HepG2 (cell line): ENCODE data around the gene PPP2R1B. TPM values are rescaled to one million over a fixed set of nuclear protein-coding genes. Genes with fewer than 3 reads are reported as not detected.

Experiments used
- FIP1L1 ChIP-seq: fragments of 200-400 bp; formaldehyde crosslinking; IDR thresholded peaks from 2 replicates; pipeline ENCODE4 v1.6.1; 2018; ENCODE audit warnings: low read depth, mild to moderate bottlenecking, low read length, moderate library complexity, borderline replicate concordance; ENCODE audit not compliant: insufficient read depth
- GPN1 ChIP-seq: sonication (generic); formaldehyde crosslinking; IDR thresholded peaks from 2 replicates; pipeline ENCODE4 v1.5.1; 2020; ENCODE audit warnings: missing genetic modification reagents, borderline replicate concordance
- LRRFIP1 ChIP-seq: sonication (generic); formaldehyde crosslinking; conservative IDR thresholded peaks from 2 replicates; pipeline ENCODE4 v1.4.0; 2020; ENCODE audit warnings: missing genetic modification reagents
- MXI1 ChIP-seq: IDR thresholded peaks from 3 replicates; pipeline ENCODE4 v1.6.1; 2012; ENCODE audit warnings: low read depth, low read length, inconsistent platforms, borderline replicate concordance
- NFRKB ChIP-seq: fragments of 450-650 bp; IDR thresholded peaks from 2 replicates; pipeline ENCODE4 v1.6.1; 2017
- SIX1 ChIP-seq: sonication (generic); formaldehyde crosslinking; IDR thresholded peaks from 2 replicates; pipeline ENCODE4 v1.4.0; 2020; ENCODE audit warnings: missing genetic modification reagents, borderline replicate concordance
- SYNCRIP ChIP-seq: fragments of 200-400 bp; formaldehyde crosslinking; IDR thresholded peaks from 2 replicates; pipeline ENCODE4 v1.6.1; 2018; ENCODE audit warnings: mild to moderate bottlenecking, low read depth, low read length; ENCODE audit not compliant: insufficient read depth
- ZFAT ChIP-seq: sonication (generic); formaldehyde crosslinking; conservative IDR thresholded peaks from 2 replicates; pipeline ENCODE4 v1.8.1; 2023; ENCODE audit warnings: missing genetic modification reagents, inconsistent platforms
- ZIK1 ChIP-seq: sonication (generic); formaldehyde crosslinking; IDR thresholded peaks from 2 replicates; pipeline ENCODE4 v1.5.0; 2020; ENCODE audit warnings: mild to moderate bottlenecking, low read depth, missing genetic modification reagents, borderline replicate concordance
- ZNF275 ChIP-seq: sonication (generic); formaldehyde crosslinking; IDR thresholded peaks from 2 replicates; pipeline ENCODE4 v1.8.0; 2022; ENCODE audit warnings: missing genetic modification reagents, mild to moderate bottlenecking, inconsistent platforms, borderline replicate concordance
- ZNF33A ChIP-seq: sonication (generic); formaldehyde crosslinking; IDR thresholded peaks from 2 replicates; pipeline ENCODE4 v1.5.1; 2020; ENCODE audit warnings: missing genetic modification reagents, mild to moderate bottlenecking, moderate library complexity, borderline replicate concordance
- ZNF343 ChIP-seq: sonication (generic); formaldehyde crosslinking; IDR thresholded peaks from 2 replicates; pipeline ENCODE4 v1.4.0; 2020; ENCODE audit warnings: mild to moderate bottlenecking, missing genetic modification reagents
- ZNF549 ChIP-seq: sonication (generic); formaldehyde crosslinking; IDR thresholded peaks from 2 replicates; pipeline ENCODE4 v1.5.0; 2020; ENCODE audit warnings: missing genetic modification reagents
- ZNF572 ChIP-seq: sonication (generic); formaldehyde crosslinking; IDR thresholded peaks from 2 replicates; pipeline ENCODE4 v1.5.1; 2020; ENCODE audit warnings: mild to moderate bottlenecking, missing genetic modification reagents
- polyA plus RNA-seq, 8 experiments: library from polyadenylated mRNA; depleted of rRNA in 3 of 8; stranded (reverse) in 7 of 8; unstranded in 1 of 8; fragments of >200 nt; fragmentation: Illumina TruSeq in 4 of 8; extraction: Trizol in 4 of 8; gene quantifications; 2 replicates each; pipeline versions ENCODE4 v1.2.1 to v1.2.3, GENCODE V29; 2011 to 2016; ENCODE audit warnings: low read depth in 4 of 8, missing spikeins in 1 of 8, mixed read lengths in 1 of 8; ENCODE audit not compliant: insufficient read depth in 1 of 8
- total RNA-seq, 5 experiments: library from RNA; depleted of rRNA; stranded (reverse); fragments of >200 nt; fragmentation: Illumina TruSeq; extraction: Trizol; gene quantifications; 2 replicates each; pipeline ENCODE4 v1.2.3, GENCODE V29; 2016; ENCODE audit warnings: low read depth in 1 of 5
- TF ChIP-seq, protein P1 (sequence below): sonication (generic); formaldehyde crosslinking; IDR thresholded peaks from 2 replicates; pipeline ENCODE4 v1.4.0; 2020; ENCODE audit warnings: mild to moderate bottlenecking, missing genetic modification reagents
- TF ChIP-seq, protein P2 (sequence below), 2 experiments: IDR thresholded peaks; 2 replicates each; pipeline ENCODE4 v1.6.1; 2011 to 2012; ENCODE audit warnings: low read length in 2 of 2, borderline replicate concordance in 1 of 2, low read depth in 1 of 2, mild to moderate bottlenecking in 1 of 2, moderate library complexity in 1 of 2

PPP2R1B gene
- total and polyA plus RNA-seq, 2 of the 13 experiments (the other 11 are each of a cell fraction or from before 2014, with no cell fraction given): 22.1 to 56.8 TPM

DNA sequence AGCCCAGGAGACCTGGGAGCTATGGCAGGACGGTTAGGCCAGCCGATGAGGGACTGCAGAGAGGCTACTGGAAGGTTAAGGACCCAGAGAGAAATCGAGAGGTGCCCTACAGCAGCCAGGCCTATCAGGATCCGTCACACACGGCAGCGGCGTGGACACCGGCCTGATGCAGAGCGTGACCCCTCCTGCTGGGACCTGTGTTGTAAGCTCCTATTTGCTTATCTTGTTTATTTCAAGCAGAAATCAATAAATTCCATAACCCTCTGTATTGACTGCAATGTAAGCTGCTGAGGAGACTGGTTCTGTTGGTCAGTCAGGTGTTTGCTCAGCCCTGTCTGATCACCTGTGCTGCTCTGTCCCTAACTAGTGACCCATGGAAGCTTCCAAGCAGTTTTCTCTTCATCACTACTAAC lies 39.9 kb downstream of the PPP2R1B start (continued):
- TF ChIP-seq ZNF275 (CRISPR knock-in tag): no peak
- TF ChIP-seq ZFAT (CRISPR knock-in tag): no peak
- no peak for TF ChIP-seq ZNF572 (CRISPR knock-in tag)
- TF ChIP-seq ZNF549 (CRISPR knock-in tag): no peak
- no peak for TF ChIP-seq FIP1L1
- TF ChIP-seq, protein P1, sequence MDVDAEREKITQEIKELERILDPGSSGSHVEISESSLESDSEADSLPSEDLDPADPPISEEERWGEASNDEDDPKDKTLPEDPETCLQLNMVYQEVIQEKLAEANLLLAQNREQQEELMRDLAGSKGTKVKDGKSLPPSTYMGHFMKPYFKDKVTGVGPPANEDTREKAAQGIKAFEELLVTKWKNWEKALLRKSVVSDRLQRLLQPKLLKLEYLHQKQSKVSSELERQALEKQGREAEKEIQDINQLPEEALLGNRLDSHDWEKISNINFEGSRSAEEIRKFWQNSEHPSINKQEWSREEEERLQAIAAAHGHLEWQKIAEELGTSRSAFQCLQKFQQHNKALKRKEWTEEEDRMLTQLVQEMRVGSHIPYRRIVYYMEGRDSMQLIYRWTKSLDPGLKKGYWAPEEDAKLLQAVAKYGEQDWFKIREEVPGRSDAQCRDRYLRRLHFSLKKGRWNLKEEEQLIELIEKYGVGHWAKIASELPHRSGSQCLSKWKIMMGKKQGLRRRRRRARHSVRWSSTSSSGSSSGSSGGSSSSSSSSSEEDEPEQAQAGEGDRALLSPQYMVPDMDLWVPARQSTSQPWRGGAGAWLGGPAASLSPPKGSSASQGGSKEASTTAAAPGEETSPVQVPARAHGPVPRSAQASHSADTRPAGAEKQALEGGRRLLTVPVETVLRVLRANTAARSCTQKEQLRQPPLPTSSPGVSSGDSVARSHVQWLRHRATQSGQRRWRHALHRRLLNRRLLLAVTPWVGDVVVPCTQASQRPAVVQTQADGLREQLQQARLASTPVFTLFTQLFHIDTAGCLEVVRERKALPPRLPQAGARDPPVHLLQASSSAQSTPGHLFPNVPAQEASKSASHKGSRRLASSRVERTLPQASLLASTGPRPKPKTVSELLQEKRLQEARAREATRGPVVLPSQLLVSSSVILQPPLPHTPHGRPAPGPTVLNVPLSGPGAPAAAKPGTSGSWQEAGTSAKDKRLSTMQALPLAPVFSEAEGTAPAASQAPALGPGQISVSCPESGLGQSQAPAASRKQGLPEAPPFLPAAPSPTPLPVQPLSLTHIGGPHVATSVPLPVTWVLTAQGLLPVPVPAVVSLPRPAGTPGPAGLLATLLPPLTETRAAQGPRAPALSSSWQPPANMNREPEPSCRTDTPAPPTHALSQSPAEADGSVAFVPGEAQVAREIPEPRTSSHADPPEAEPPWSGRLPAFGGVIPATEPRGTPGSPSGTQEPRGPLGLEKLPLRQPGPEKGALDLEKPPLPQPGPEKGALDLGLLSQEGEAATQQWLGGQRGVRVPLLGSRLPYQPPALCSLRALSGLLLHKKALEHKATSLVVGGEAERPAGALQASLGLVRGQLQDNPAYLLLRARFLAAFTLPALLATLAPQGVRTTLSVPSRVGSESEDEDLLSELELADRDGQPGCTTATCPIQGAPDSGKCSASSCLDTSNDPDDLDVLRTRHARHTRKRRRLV: no peak
- no peak for TF ChIP-seq SYNCRIP
- no peak for TF ChIP-seq ZNF343 (CRISPR knock-in tag)
- TF ChIP-seq NFRKB: no peak
- peak; percentile 24; the same call in 1 of the 3 replicates for TF ChIP-seq MXI1
- TF ChIP-seq LRRFIP1 (CRISPR knock-in tag): no peak
- TF ChIP-seq SIX1 (CRISPR knock-in tag): 0 out of 2 replicates have a peak, but pooled peaks have one; percentile 19
- TF ChIP-seq, protein P2, sequence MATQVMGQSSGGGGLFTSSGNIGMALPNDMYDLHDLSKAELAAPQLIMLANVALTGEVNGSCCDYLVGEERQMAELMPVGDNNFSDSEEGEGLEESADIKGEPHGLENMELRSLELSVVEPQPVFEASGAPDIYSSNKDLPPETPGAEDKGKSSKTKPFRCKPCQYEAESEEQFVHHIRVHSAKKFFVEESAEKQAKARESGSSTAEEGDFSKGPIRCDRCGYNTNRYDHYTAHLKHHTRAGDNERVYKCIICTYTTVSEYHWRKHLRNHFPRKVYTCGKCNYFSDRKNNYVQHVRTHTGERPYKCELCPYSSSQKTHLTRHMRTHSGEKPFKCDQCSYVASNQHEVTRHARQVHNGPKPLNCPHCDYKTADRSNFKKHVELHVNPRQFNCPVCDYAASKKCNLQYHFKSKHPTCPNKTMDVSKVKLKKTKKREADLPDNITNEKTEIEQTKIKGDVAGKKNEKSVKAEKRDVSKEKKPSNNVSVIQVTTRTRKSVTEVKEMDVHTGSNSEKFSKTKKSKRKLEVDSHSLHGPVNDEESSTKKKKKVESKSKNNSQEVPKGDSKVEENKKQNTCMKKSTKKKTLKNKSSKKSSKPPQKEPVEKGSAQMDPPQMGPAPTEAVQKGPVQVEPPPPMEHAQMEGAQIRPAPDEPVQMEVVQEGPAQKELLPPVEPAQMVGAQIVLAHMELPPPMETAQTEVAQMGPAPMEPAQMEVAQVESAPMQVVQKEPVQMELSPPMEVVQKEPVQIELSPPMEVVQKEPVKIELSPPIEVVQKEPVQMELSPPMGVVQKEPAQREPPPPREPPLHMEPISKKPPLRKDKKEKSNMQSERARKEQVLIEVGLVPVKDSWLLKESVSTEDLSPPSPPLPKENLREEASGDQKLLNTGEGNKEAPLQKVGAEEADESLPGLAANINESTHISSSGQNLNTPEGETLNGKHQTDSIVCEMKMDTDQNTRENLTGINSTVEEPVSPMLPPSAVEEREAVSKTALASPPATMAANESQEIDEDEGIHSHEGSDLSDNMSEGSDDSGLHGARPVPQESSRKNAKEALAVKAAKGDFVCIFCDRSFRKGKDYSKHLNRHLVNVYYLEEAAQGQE (IDR thresholded peaks at IDR 0.05; ENCODE audit: borderline replicate concordance in 1 of 2, low read depth in 1 of 2, low read length in 2 of 2): no peak; a peak in 1 of 4 replicates
- TF ChIP-seq ZNF33A: no peak
- TF ChIP-seq ZIK1 (CRISPR knock-in tag): no peak
- TF ChIP-seq GPN1 (CRISPR knock-in tag): no peak
